ENCODE measurements around the gene ATP6V1G3. TPM values are rescaled to one million over a fixed set of nuclear protein-coding genes. Genes with fewer than 3 reads are reported as not detected.
"Not testable (repeated sequence)": the region's sequence is repeated elsewhere in the genome, so short reads cannot be mapped to it uniquely, and the experiment has no call there.

ATP6V1G3 gene, protein sequence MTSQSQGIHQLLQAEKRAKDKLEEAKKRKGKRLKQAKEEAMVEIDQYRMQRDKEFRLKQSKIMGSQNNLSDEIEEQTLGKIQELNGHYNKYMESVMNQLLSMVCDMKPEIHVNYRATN
- not detected in 2 replicates for total RNA-seq (2012; rRNA removed)

- no peaks in the 10 kb centered on the region for H3K36me3 ChIP-seq (ENCODE audit: insufficient read depth, low read length)
- H3K9me3 ChIP-seq (replicated peaks; ENCODE audit: low read length), result no peaks in the 10 kb centered on the region
- no peaks in the 10 kb centered on the region for H3K27me3 ChIP-seq (ENCODE audit: control insufficient read depth, insufficient read depth, low read length)
- H3K4me3 ChIP-seq (ENCODE audit: low read length), result no peak within 1 kb of the TSS
- no peaks in the 10 kb centered on the region for H3K4me1 ChIP-seq (ENCODE audit: control insufficient read depth, insufficient read depth, low read length)
- no peak within 1 kb of the TSS for H3K4me2 ChIP-seq (ENCODE audit: low read length)
- H3K9ac ChIP-seq (ENCODE audit: low read depth, low read length), result no peak within 1 kb of the TSS
Measured at GRCh38 chr1:198540580-198540979, at the start of gene ATP6V1G3. Gene ATP6V1G3 (minus strand): TSS chr1:198540680. CDS start chr1:198540650, 30 bp downstream.

DNA sequence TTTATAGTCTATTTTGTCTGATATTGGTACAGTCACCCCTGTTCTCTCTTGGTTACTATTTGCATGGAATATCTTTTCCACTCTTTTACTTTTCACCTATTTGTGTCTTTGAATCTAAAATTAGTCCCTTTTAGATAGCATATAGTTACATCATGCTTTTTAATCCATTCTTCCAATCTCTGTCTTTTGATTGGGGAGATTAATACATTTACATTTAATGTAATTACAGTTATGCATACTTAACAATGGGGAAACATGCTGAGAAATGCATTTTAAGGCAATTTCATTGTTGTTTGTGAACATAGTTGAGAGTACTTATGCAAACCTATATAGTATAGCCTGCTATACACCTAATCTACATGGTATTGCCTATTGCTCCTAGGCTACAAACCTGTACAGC lies 48.4 kb upstream of the ATP6V1G3 start:
- Histone ChIP-seq H3K9ac (ENCODE audit: low read depth, low read length) (no peak overlapping the region), H3K27me3 (ENCODE audit: control insufficient read depth, insufficient read depth, low read length) (no peaks in the 10 kb centered on the region), H3K36me3 (ENCODE audit: insufficient read depth, low read length) (no peaks in the 10 kb centered on the region), H3K4me1 (ENCODE audit: control insufficient read depth, insufficient read depth, low read length) (no peaks in the 10 kb centered on the region), H3K4me2 (ENCODE audit: low read length) (no peak overlapping the region), H3K4me3 (ENCODE audit: low read length) (no peak overlapping the region), H3K9me3 (replicated peaks; ENCODE audit: low read length) (no peaks in the 10 kb centered on the region)

GRCh38 chr1:198584163-198584562 lies 43.7 kb upstream of the ATP6V1G3 start:
- Histone ChIP-seq H3K27me3 (ENCODE audit: control insufficient read depth, insufficient read depth, low read length) (no peaks in the 10 kb centered on the region), H3K4me2 (ENCODE audit: low read length) (no peak overlapping the region), H3K4me1 (ENCODE audit: control insufficient read depth, insufficient read depth, low read length) (no peaks in the 10 kb centered on the region), H3K9ac (ENCODE audit: low read depth, low read length) (no peak overlapping the region), H3K36me3 (ENCODE audit: insufficient read depth, low read length) (no peaks in the 10 kb centered on the region), H3K4me3 (ENCODE audit: low read length) (no peak overlapping the region), H3K9me3 (replicated peaks; ENCODE audit: low read length) (no peaks in the 10 kb centered on the region)

DNA sequence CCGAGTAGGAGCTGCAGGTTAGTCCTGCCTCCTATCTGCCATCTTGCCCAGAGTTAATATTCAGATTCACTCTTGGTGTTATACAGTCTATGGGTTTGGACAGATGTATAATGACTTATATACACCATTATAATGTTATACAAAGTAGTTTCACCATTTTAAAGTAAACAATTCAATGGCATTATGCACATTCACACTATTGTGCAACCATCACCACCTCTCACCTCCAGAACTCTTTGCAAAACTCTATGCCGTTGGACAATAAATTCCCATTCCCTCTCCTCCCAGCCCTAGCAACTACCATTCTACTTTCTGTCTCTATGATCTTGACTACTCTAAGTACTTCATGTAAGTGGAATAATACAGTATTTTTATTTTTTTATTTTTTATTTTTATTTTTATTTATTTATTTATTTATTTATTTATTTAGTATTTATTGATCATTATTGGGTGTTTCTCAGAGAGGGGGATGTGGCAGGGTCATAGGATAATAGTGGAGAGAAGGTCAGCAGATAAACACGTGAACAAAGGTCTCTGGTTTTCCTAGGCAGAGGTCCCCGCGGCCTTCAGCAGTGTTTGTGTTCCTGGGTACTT lies 42.8 kb upstream of the ATP6V1G3 start:
- H3K4me1 ChIP-seq (ENCODE audit: control insufficient read depth, insufficient read depth, low read length); H3K4me3 ChIP-seq (ENCODE audit: low read length); H3K36me3 ChIP-seq (ENCODE audit: insufficient read depth, low read length); H3K4me2 ChIP-seq (ENCODE audit: low read length); H3K27me3 ChIP-seq (ENCODE audit: control insufficient read depth, insufficient read depth, low read length); H3K9me3 ChIP-seq (replicated peaks; ENCODE audit: low read length); H3K9ac ChIP-seq (ENCODE audit: low read depth, low read length): not testable (repeated sequence)

DNA sequence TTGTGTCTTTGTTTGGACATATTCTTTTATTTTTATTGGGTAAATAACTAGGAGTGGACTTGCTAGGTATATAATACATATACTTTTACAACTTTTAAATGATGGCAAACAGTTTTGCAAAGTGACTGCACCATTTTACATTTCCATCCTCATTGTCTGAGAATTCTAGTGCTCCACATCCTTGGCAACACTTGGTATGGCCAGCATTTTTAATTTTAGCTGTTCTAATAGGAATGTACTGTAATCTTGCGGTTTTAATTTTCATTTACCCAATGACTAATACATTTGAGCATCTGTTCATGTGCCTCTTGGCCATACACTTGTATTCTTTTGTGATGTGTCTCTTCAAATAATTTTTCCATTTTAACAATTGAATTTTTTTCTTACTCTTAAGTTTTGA lies 37.0 kb upstream of the ATP6V1G3 start:
- Histone ChIP-seq H3K4me1 (ENCODE audit: control insufficient read depth, insufficient read depth, low read length) (peaks cover 17% of the 10 kb centered on the region), H3K9ac (ENCODE audit: low read depth, low read length) (no peak overlapping the region), H3K36me3 (ENCODE audit: insufficient read depth, low read length) (no peaks in the 10 kb centered on the region), H3K4me2 (ENCODE audit: low read length) (no peak overlapping the region), H3K4me3 (ENCODE audit: low read length) (no peak overlapping the region), H3K9me3 (replicated peaks; ENCODE audit: low read length) (no peaks in the 10 kb centered on the region), H3K27me3 (ENCODE audit: control insufficient read depth, insufficient read depth, low read length) (no peaks in the 10 kb centered on the region)

- H3K4me2 ChIP-seq (ENCODE audit: low read length), result no peak overlapping the region
- no peaks in the 10 kb centered on the region for H3K36me3 ChIP-seq (ENCODE audit: insufficient read depth, low read length)
- no peaks in the 10 kb centered on the region for H3K9me3 ChIP-seq (replicated peaks; ENCODE audit: low read length)
- H3K27me3 ChIP-seq (ENCODE audit: control insufficient read depth, insufficient read depth, low read length), result no peaks in the 10 kb centered on the region
- no peak overlapping the region for H3K9ac ChIP-seq (ENCODE audit: low read depth, low read length)
- H3K4me3 ChIP-seq (ENCODE audit: low read length), result no peak overlapping the region
- peaks cover 17% of the 10 kb centered on the region for H3K4me1 ChIP-seq (ENCODE audit: control insufficient read depth, insufficient read depth, low read length)
Measured at GRCh38 chr1:198575798-198576641, 35.5 kb upstream of the ATP6V1G3 start.

DNA sequence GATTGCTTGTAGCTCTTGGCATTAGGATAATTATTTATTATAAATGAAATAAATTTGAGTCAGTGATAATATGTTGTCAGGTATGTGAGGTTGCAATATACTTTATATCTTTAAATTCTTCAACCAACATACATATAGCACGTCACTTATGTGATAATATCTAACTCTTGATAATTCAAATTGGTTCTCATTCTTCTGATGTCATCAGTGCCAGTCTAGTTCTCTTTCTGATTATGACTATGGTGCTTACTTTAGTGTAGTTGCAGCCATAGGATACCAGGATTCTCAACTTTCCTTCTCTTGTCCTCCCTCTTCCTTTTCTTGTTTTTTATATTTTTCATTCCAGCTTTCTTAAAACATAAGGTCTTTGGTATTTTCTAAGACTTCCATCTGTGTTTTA lies 34.8 kb upstream of the ATP6V1G3 start:
- Histone ChIP-seq H3K9ac (ENCODE audit: low read depth, low read length) (no peak overlapping the region), H3K4me2 (ENCODE audit: low read length) (no peak overlapping the region), H3K27me3 (ENCODE audit: control insufficient read depth, insufficient read depth, low read length) (no peaks in the 10 kb centered on the region), H3K4me1 (ENCODE audit: control insufficient read depth, insufficient read depth, low read length) (peaks cover 17% of the 10 kb centered on the region), H3K36me3 (ENCODE audit: insufficient read depth, low read length) (no peaks in the 10 kb centered on the region), H3K9me3 (replicated peaks; ENCODE audit: low read length) (no peaks in the 10 kb centered on the region), H3K4me3 (ENCODE audit: low read length) (no peak overlapping the region)

GRCh38 chr1:198574325-198574724 lies 33.8 kb upstream of the ATP6V1G3 start:
- no peaks in the 10 kb centered on the region for H3K9me3 ChIP-seq (replicated peaks; ENCODE audit: low read length)
- no peaks in the 10 kb centered on the region for H3K27me3 ChIP-seq (ENCODE audit: control insufficient read depth, insufficient read depth, low read length)
- peaks cover 17% of the 10 kb centered on the region for H3K4me1 ChIP-seq (ENCODE audit: control insufficient read depth, insufficient read depth, low read length)
- H3K4me2 ChIP-seq (ENCODE audit: low read length), result no peak overlapping the region
- H3K36me3 ChIP-seq (ENCODE audit: insufficient read depth, low read length), result no peaks in the 10 kb centered on the region
- H3K9ac ChIP-seq (ENCODE audit: low read depth, low read length), result no peak overlapping the region
- no peak overlapping the region for H3K4me3 ChIP-seq (ENCODE audit: low read length)

DNA sequence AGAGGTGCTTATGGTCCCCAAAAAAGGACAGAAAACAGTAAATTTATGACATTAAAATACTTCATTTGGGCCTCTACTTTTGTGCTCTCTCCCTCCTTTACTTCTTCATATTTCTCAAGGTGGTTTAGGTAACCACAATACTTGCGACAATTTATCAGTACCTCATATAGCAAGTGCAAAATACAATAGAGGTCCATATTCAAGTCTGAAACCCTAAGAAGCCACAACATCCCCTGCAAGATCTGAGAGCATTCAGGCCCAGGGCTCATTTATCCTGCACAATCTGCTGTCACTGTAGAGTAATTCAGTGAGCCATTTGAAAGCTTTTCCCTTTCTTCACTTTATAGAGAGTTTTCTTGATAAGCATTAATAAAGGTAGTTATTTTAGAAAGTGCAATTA lies 24.2 kb upstream of the ATP6V1G3 start:
- Histone ChIP-seq H3K4me2 (ENCODE audit: low read length) (no peak overlapping the region), H3K9ac (ENCODE audit: low read depth, low read length) (no peak overlapping the region), H3K27me3 (ENCODE audit: control insufficient read depth, insufficient read depth, low read length) (no peaks in the 10 kb centered on the region), H3K4me3 (ENCODE audit: low read length) (no peak overlapping the region), H3K9me3 (replicated peaks; ENCODE audit: low read length) (no peaks in the 10 kb centered on the region), H3K36me3 (ENCODE audit: insufficient read depth, low read length) (no peaks in the 10 kb centered on the region), H3K4me1 (ENCODE audit: control insufficient read depth, insufficient read depth, low read length) (peaks cover 12% of the 10 kb centered on the region)

GRCh38 chr1:198564157-198564556 lies 23.7 kb upstream of the ATP6V1G3 start:
- H3K27me3 ChIP-seq (ENCODE audit: control insufficient read depth, insufficient read depth, low read length), result no peaks in the 10 kb centered on the region
- H3K36me3 ChIP-seq (ENCODE audit: insufficient read depth, low read length), result no peaks in the 10 kb centered on the region
- H3K9me3 ChIP-seq (replicated peaks; ENCODE audit: low read length), result no peaks in the 10 kb centered on the region
- peaks cover 12% of the 10 kb centered on the region for H3K4me1 ChIP-seq (ENCODE audit: control insufficient read depth, insufficient read depth, low read length)
- no peak overlapping the region for H3K4me3 ChIP-seq (ENCODE audit: low read length)
- no peak overlapping the region for H3K9ac ChIP-seq (ENCODE audit: low read depth, low read length)
- H3K4me2 ChIP-seq (ENCODE audit: low read length), result no peak overlapping the region

DNA sequence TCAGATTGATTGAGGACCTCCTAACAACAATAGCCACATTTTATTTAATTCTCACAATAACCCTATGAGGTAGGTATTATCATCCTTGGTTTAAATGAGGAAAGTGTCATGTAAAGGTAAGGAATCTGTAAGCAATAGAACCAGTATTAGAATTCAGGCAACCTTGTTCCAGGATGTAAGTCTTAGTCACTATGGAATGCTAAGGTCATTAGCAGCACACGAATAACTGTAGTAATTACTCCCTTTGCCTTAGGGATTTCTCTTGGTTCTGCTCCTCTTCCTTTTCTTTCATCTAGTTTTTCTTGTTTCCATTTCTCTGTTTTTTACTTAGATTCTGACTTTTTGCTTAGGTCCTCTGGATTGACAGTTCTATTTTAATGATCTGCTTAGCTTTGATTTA lies 23.1 kb upstream of the ATP6V1G3 start:
- Histone ChIP-seq H3K9ac (ENCODE audit: low read depth, low read length) (no peak overlapping the region), H3K4me1 (ENCODE audit: control insufficient read depth, insufficient read depth, low read length) (peaks cover 12% of the 10 kb centered on the region), H3K27me3 (ENCODE audit: control insufficient read depth, insufficient read depth, low read length) (no peaks in the 10 kb centered on the region), H3K4me2 (ENCODE audit: low read length) (no peak overlapping the region), H3K36me3 (ENCODE audit: insufficient read depth, low read length) (no peaks in the 10 kb centered on the region), H3K4me3 (ENCODE audit: low read length) (no peak overlapping the region), H3K9me3 (replicated peaks; ENCODE audit: low read length) (no peaks in the 10 kb centered on the region)

Measured in skeletal muscle satellite cell (primary cell).